ENCODE results near the gene TSGA10. TPM values are rescaled to one million over a fixed set of nuclear protein-coding genes. Genes with fewer than 3 reads are reported as not detected.
"Not testable (repeated sequence)": the region's sequence is repeated elsewhere in the genome, so short reads cannot be mapped to it uniquely, and the experiment has no call there.

TSGA10 gene
- total RNA-seq, 1 donor from 2014 or later, result 3.3 TPM

GRCh38 chr2:99158599-99158998 lies 3.9 kb upstream of the TSGA10 start:
- intact Hi-C loops (cut with DNase I), result loop anchor here (10.0 kb wide), 1 partner anchor 326 kb away; no protein-coding TSS in a partner anchor
- ATAC-seq, result no peak
- no peak for DNase-seq (ENCODE audit: missing footprints)

- no peak for ATAC-seq
- no peak for DNase-seq (ENCODE audit: missing footprints)
- intact Hi-C loops (cut with DNase I), result loop anchor here (10.0 kb wide), 1 partner anchor 328 kb away; no protein-coding TSS in a partner anchor
Measured at GRCh38 chr2:99156891-99157290, 2.1 kb upstream of the TSGA10 start.

- DNase-seq (ENCODE audit: missing footprints), result no peak
- no peak for ATAC-seq
- intact Hi-C loops (cut with DNase I), result loop anchor here (2.0 to 10.0 kb wide), 2 partner anchors 13 to 331 kb away; partner anchors contain the start of gene C2orf15
Measured at GRCh38 chr2:99153921-99154604, 679 bp downstream of the TSGA10 start.

GRCh38 chr2:99152199-99152895 lies 2.4 kb downstream of the TSGA10 start:
- ATAC-seq (no peak), DNase-seq (ENCODE audit: missing footprints) (no peak)
- intact Hi-C loops (cut with DNase I), result loop anchor here (10.0 kb wide), 1 partner anchor 332 kb away; no protein-coding TSS in a partner anchor

GRCh38 chr2:99150706-99151105 lies 4.0 kb downstream of the TSGA10 start:
- ATAC-seq, result no peak
- no peak for DNase-seq (ENCODE audit: missing footprints)
- intact Hi-C loops (cut with DNase I), result loop anchor here (10.0 kb wide), 1 partner anchor 334 kb away; no protein-coding TSS in a partner anchor

- intact Hi-C loops (cut with DNase I), result loop anchor here (2.0 kb wide), 1 partner anchor 13 kb away; the partner anchor contains the start of genes LIPT1 and TSGA10
- peak; percentile 99 for ATAC-seq
- DNase-seq (ENCODE audit: missing footprints), result peak; percentile 97
Measured at GRCh38 chr2:99141110-99142108, 13.3 kb downstream of the TSGA10 start, which contains the start of gene C2orf15. TSS of gene C2orf15 (plus strand) at chr2:99141707. CDS start at chr2:99150559, 8,852 bp downstream.

GRCh38 chr2:99140860-99141109 lies 14.0 kb downstream of the TSGA10 start:
- DNase-seq (ENCODE audit: missing footprints), result no peak
- intact Hi-C loops (cut with DNase I), result loop anchor here (2.0 kb wide), 1 partner anchor 14 kb away; the partner anchor contains the start of genes LIPT1 and TSGA10
- peak; percentile 45 for ATAC-seq

GRCh38 chr2:99140056-99140859 lies 14.5 kb downstream of the TSGA10 start:
- DNase-seq (ENCODE audit: missing footprints) (no peak), ATAC-seq (no peak)
- intact Hi-C loops (cut with DNase I), result loop anchor here (2.0 kb wide), 1 partner anchor 15 kb away; the partner anchor contains the start of genes LIPT1 and TSGA10

- intact Hi-C loops (cut with DNase I), result no loop called here
- ATAC-seq (no peak), DNase-seq (ENCODE audit: missing footprints) (no peak)
Measured at GRCh38 chr2:99139003-99139402, 15.7 kb downstream of the TSGA10 start.

GRCh38 chr2:99135044-99135556 lies 19.6 kb downstream of the TSGA10 start:
- DNase-seq (ENCODE audit: missing footprints); ATAC-seq; intact Hi-C loops (cut with DNase I): not testable (repeated sequence)

GRCh38 chr2:99127981-99128380 lies 26.8 kb downstream of the TSGA10 start:
- intact Hi-C loops (cut with DNase I), result no loop called here
- no peak for DNase-seq (ENCODE audit: missing footprints)
- ATAC-seq, result no peak

- DNase-seq (ENCODE audit: missing footprints), result no peak
- intact Hi-C loops (cut with DNase I), result no loop called here
- no peak for ATAC-seq
Measured at GRCh38 chr2:99112617-99113016, 42.1 kb downstream of the TSGA10 start.

- no peak for ATAC-seq
- intact Hi-C loops (cut with DNase I), result no loop called here
Measured at GRCh38 chr2:99111945-99112344, 42.8 kb downstream of the TSGA10 start.

GRCh38 chr2:99111236-99111635 lies 43.5 kb downstream of the TSGA10 start:
- intact Hi-C loops (cut with DNase I), result no loop called here
- DNase-seq (ENCODE audit: missing footprints) (no peak), ATAC-seq (no peak)

More at GRCh38 chr2:99111945-99112344, 42.8 kb downstream of the TSGA10 start:
- DNase-seq (ENCODE audit: missing footprints), result no peak

- no peak for DNase-seq (ENCODE audit: missing footprints)
- no peak for ATAC-seq
- intact Hi-C loops (cut with DNase I), result no loop called here
Measured at GRCh38 chr2:99106913-99107312, 47.8 kb downstream of the TSGA10 start.

GRCh38 chr2:99104006-99104405 lies 50.7 kb downstream of the TSGA10 start:
- DNase-seq (ENCODE audit: missing footprints) (no peak), ATAC-seq (no peak)
- intact Hi-C loops (cut with DNase I), result no loop called here

- intact Hi-C loops (cut with DNase I), result no loop called here
- DNase-seq (ENCODE audit: missing footprints) (no peak), ATAC-seq (peak; percentile 64)
Measured at GRCh38 chr2:99101697-99102096, 53.0 kb downstream of the TSGA10 start.

- ATAC-seq (no peak), DNase-seq (ENCODE audit: missing footprints) (no peak)
- intact Hi-C loops (cut with DNase I), result no loop called here
Measured at GRCh38 chr2:99096728-99097127, 58.0 kb downstream of the TSGA10 start.

Measured in Right ventricle myocardium inferior (tissue), 1 donor.